C4-2B (cell line): Measurements from ENCODE around the gene TMTC4.

Experiments
- CTCF ChIP-seq: fragments of 450-650 bp; conservative IDR thresholded peaks from 2 replicates; pipeline ENCODE4 v1.5.1; 2017; ENCODE audit warnings: mild to moderate bottlenecking
- ZFX ChIP-seq: fragments of 450-650 bp; IDR thresholded peaks from 2 replicates; pipeline ENCODE4 v1.6.1; 2017

GRCh38 chr13:100667894-100668293, 6.7 kb downstream of the TMTC4 start:
- TF ChIP-seq CTCF (no peak), ZFX (no peak)
